HG03442 (cell line): ENCODE results near the gene ACOX1.
"Not testable (repeated sequence)": the region's sequence is repeated elsewhere in the genome, so short reads cannot be mapped to it uniquely, and the experiment has no call there.

Experiments
- ATAC-seq: cut with Tn5 transposase; IDR thresholded peaks from one replicate; pipeline ENCODE4 v1.9.1; 2021; ENCODE audit warnings: mild to moderate bottlenecking, moderate library complexity; ENCODE audit not compliant: unreplicated experiment

Gene ACOX1

GRCh38 chr17:75983501-75984181, 4.7 kb upstream of the ACOX1 start:
- ATAC-seq: no peak

- no peak for ATAC-seq
These were observed 2.2 kb upstream of the ACOX1 start for GRCh38 chr17:75981019-75981615.

GRCh38 chr17:75980188-75981018, 1.4 kb upstream of the ACOX1 start:
- no peak for ATAC-seq

GRCh38 chr17:75979705-75980187, 780 bp upstream of the ACOX1 start:
- peak; percentile 1 for ATAC-seq

- no peak for ATAC-seq
These were observed 2.7 kb downstream of the ACOX1 start for GRCh38 chr17:75976175-75976848.

GRCh38 chr17:75975757-75976174, 3.2 kb downstream of the ACOX1 start:
- no peak for ATAC-seq

GRCh38 chr17:75975187-75975586, 3.8 kb downstream of the ACOX1 start:
- not testable (repeated sequence) for ATAC-seq

- ATAC-seq: no peak
These were observed 8.3 kb downstream of the ACOX1 start for GRCh38 chr17:75970626-75971025.

GRCh38 chr17:75970011-75970523, 8.9 kb downstream of the ACOX1 start:
- no peak for ATAC-seq

- ATAC-seq: not testable (repeated sequence)
These were observed 9.9 kb downstream of the ACOX1 start for GRCh38 chr17:75969044-75969443.

- no peak for ATAC-seq
These were observed 13.5 kb downstream of the ACOX1 start for GRCh38 chr17:75965468-75965867.

- no peak for ATAC-seq
These were observed 19.0 kb downstream of the ACOX1 start for GRCh38 chr17:75959839-75960511.

- ATAC-seq: no peak
These were observed 19.7 kb downstream of the ACOX1 start for GRCh38 chr17:75959051-75959838.

- ATAC-seq: no peak
These were observed 28.0 kb downstream of the ACOX1 start for GRCh38 chr17:75950855-75951554.

GRCh38 chr17:75950421-75950820, 28.5 kb downstream of the ACOX1 start:
- ATAC-seq: no peak

- ATAC-seq: no peak
These were observed 33.8 kb downstream of the ACOX1 start for GRCh38 chr17:75945211-75945610.

GRCh38 chr17:75943491-75943890, 35.5 kb downstream of the ACOX1 start:
- ATAC-seq: no peak

- ATAC-seq: no peak
These were observed 36.5 kb downstream of the ACOX1 start for GRCh38 chr17:75942473-75942872.

- ATAC-seq: no peak
These were observed 37.5 kb downstream of the ACOX1 start for GRCh38 chr17:75941442-75941819.
